Ishikawa (cell line): Measurements from ENCODE around the gene EMC10.

Source experiments
- CEBPB ChIP-seq: IDR thresholded peaks from 2 replicates; pipeline ENCODE4 v1.6.1; 2012
- CREB1 ChIP-seq: IDR thresholded peaks from 2 replicates; pipeline ENCODE4 v1.6.1; 2012; ENCODE audit warnings: low read depth
- EGR1 ChIP-seq: IDR thresholded peaks from 2 replicates; pipeline ENCODE4 v1.6.1; 2012
- FOXM1 ChIP-seq: IDR thresholded peaks from 2 replicates; pipeline ENCODE4 v1.6.1; 2012; ENCODE audit warnings: low read depth, borderline replicate concordance
- RAD21 ChIP-seq: IDR thresholded peaks from 2 replicates; pipeline ENCODE4 v1.6.1; 2012; ENCODE audit warnings: low read depth
- TCF12 ChIP-seq: IDR thresholded peaks from 2 replicates; pipeline ENCODE4 v1.6.1; 2012; ENCODE audit warnings: low read depth
- TEAD4 ChIP-seq: IDR thresholded peaks from 2 replicates; pipeline ENCODE4 v1.6.1; 2012
- YY1 ChIP-seq: IDR thresholded peaks from 2 replicates; pipeline ENCODE4 v1.6.1; 2012; ENCODE audit warnings: low read depth
- TF ChIP-seq, protein P1 (sequence below): IDR thresholded peaks from 2 replicates; pipeline ENCODE4 v1.6.1; 2012
- TF ChIP-seq, protein P2 (sequence below): IDR thresholded peaks from 2 replicates; pipeline ENCODE4 v1.6.1; 2012; ENCODE audit warnings: low read depth, mild to moderate bottlenecking

DNA sequence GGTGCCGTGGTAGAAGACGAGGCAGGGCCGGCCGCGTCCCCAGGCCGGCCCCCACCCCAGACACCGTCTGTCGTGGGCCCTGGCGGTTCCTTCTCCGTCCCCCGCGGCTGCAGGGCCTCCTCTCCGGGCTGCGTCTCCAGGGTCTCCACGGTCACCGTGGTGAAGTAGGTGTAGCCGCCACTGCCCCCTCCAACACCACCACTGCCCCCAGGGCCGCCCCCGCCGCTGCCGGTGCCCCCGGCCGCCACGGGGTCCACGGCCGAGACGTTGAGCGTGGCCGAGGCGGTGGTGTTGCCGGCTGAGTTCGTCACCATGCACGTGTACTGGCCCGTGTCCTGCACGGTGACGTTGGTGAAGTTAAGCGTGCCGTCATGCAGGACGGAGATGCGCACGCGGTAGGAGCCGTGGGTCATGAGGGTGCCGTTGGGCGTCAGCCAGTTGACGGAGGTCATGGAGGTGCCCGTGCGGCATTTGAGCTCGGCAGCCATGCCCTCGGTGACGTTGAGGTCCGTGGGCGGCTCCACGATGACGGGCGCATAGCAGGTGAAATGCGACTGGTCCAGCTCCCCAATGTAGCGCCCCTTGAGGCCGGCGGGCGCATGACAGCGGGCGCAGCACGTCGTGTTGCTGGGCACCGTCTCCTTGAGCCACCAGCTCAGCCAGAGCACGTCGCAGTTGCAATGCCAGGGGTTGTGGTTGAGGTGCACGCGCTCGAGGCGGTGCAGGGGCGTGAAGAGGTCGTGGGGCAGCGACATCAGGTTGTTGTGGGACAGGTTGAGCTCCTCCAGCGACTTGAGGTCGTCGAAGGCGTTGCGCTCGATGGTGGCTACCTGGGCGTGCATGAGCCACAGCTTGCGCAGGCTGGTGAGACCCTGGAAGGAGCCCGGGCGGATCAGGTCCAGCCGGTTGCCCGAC lies 42.0 kb downstream of the EMC10 start:
- TF ChIP-seq, protein P1, sequence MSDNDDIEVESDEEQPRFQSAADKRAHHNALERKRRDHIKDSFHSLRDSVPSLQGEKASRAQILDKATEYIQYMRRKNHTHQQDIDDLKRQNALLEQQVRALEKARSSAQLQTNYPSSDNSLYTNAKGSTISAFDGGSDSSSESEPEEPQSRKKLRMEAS, result no peak
- no peak for TF ChIP-seq FOXM1
- TF ChIP-seq YY1, result no peak
- no peak for TF ChIP-seq CREB1
- TF ChIP-seq TCF12, result no peak
- TF ChIP-seq TEAD4, result no peak
- no peak for TF ChIP-seq RAD21
- TF ChIP-seq, protein P2, sequence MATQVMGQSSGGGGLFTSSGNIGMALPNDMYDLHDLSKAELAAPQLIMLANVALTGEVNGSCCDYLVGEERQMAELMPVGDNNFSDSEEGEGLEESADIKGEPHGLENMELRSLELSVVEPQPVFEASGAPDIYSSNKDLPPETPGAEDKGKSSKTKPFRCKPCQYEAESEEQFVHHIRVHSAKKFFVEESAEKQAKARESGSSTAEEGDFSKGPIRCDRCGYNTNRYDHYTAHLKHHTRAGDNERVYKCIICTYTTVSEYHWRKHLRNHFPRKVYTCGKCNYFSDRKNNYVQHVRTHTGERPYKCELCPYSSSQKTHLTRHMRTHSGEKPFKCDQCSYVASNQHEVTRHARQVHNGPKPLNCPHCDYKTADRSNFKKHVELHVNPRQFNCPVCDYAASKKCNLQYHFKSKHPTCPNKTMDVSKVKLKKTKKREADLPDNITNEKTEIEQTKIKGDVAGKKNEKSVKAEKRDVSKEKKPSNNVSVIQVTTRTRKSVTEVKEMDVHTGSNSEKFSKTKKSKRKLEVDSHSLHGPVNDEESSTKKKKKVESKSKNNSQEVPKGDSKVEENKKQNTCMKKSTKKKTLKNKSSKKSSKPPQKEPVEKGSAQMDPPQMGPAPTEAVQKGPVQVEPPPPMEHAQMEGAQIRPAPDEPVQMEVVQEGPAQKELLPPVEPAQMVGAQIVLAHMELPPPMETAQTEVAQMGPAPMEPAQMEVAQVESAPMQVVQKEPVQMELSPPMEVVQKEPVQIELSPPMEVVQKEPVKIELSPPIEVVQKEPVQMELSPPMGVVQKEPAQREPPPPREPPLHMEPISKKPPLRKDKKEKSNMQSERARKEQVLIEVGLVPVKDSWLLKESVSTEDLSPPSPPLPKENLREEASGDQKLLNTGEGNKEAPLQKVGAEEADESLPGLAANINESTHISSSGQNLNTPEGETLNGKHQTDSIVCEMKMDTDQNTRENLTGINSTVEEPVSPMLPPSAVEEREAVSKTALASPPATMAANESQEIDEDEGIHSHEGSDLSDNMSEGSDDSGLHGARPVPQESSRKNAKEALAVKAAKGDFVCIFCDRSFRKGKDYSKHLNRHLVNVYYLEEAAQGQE, result no peak
- no peak for TF ChIP-seq CEBPB
- no peak for TF ChIP-seq EGR1
